Measurements from ENCODE around the gene NTN1. TPM values are rescaled to one million over a fixed set of nuclear protein-coding genes. Genes with fewer than 3 reads are reported as not detected.
A peak's percentile ranks its signal among the peaks of the same experiment; 100 is the strongest.
"Not testable (repeated sequence)": the region's sequence is repeated elsewhere in the genome, so short reads cannot be mapped to it uniquely, and the experiment has no call there.

NTN1 gene
- total RNA-seq, 2 donors from 2014 or later = 99.9 to 167 TPM

- DNase-seq (no peak), ATAC-seq (no peak)
- intact Hi-C loops (cut with DNase I) = no loop called here
Observed at GRCh38 chr17:9132291-9132690, 111.0 kb downstream of the NTN1 start.

DNA sequence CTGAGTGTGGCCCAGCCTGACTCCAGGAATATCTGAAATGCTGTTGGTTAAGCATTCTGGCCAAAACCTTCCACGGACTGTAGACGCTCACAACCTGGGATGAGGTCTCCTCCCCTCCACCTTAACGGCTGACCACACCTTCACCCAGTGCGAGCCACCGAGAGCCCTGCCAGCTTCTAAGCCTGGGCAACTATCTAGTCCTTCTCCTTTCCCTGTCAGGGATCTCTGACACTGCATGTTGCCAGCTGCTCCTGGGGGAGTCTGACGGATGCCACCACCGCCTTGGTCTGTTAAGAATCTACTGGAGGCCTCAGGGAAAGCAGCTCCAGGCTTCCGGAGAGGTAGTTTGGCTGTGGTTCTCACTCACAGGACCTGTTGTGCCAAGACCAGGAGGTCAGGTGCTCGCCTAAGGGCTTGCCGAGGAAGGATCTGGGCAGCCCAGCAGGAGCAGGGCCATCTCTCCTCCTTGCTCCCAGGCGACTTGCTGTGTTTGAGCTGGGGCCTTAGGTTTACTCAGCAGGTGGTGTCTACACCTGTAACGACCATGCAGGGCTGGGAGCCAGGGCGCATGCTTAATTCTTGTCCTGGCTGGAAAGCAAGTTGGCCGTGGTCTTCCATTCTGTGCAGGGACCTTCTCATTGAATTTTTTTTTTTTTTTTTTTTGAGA, 111.8 kb downstream of the NTN1 start:
- ATAC-seq (peak in 1 of 2 donors; percentile 56), DNase-seq (no peak)
- intact Hi-C loops (cut with DNase I) = no loop called here

GRCh38 chr17:9138161-9138717, 116.9 kb downstream of the NTN1 start:
- intact Hi-C loops (cut with DNase I) = loop anchor here in 1 of 2 donors (2.0 to 5.0 kb wide), 2 partner anchors 33 to 116 kb away; partner anchors contain the start of gene NTN1
- DNase-seq = peak; percentile 66
- ATAC-seq = peak; percentile 84 to 88

DNA sequence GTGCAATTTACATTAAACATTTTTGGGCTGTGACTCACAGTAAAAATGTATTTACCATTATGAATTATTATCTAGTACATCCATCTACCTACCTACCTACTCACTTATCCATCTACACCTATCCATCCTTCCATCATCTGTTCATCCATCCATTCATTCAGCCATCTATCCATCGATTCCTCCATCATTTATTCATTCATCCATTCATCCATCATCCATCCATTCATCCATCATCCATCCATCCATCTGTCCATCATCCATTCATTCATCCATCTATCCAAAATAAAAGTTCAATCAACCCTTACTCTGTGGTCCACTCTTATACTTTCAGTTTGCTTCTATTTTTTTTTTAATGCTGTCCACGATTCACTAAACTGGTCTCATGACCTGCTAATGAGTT, 118.4 kb downstream of the NTN1 start:
- ATAC-seq = no peak
- intact Hi-C loops (cut with DNase I) = loop anchor here in 1 of 2 donors (2.0 to 5.0 kb wide), 2 partner anchors 35 to 117 kb away; partner anchors contain the start of gene NTN1
- no peak for DNase-seq

GRCh38 chr17:9140550-9141424, 119.5 kb downstream of the NTN1 start:
- intact Hi-C loops (cut with DNase I) = no loop called here
- no peak for DNase-seq
- ATAC-seq = no peak

- no peak for DNase-seq
- intact Hi-C loops (cut with DNase I) = no loop called here
- no peak for ATAC-seq
Observed at GRCh38 chr17:9141425-9141753, 120.1 kb downstream of the NTN1 start.

DNA sequence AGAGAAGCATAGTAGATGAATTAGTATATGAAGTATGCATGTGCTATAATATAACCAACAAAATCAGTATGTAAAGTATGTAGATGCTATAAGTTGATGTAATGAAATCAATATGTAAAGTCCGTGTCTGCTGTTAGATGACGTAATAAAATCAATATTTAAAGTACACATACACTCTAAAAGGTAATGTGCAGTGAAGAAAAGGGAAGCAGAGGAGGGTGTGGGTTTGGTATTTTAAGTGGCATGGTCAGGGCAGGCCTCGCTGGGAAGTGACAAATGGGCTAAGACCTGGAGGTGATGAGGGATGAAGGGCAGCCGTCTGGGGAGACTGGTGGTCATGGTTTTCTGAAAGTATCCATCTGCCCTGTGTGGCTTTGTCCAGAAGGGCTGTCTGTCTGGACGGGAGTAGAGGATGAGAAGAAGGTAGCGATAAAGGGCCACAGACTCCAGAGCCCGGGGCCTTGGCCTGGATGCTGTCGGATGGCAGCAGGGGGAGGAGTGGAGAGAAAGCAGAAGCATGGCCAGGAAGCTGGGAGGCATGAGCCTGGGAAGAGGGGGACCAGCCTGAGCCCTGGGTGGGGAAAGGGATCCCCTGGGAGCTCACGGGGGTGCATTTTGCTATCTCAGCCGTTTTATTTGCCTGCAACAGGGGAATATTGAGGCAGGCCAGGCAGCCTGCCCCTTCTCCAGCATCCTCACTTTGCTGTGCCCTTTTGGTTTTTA, 121.6 kb downstream of the NTN1 start:
- DNase-seq (no peak), ATAC-seq (peak in 1 of 2 donors; percentile 29)
- intact Hi-C loops (cut with DNase I) = loop anchor here in 1 of 2 donors (2.0 kb wide), 1 partner anchor 32 kb away; no protein-coding TSS in a partner anchor

- ATAC-seq = no peak
- no peak for DNase-seq
- intact Hi-C loops (cut with DNase I) = no loop called here
Observed at GRCh38 chr17:9144502-9145249, 123.4 kb downstream of the NTN1 start.

DNA sequence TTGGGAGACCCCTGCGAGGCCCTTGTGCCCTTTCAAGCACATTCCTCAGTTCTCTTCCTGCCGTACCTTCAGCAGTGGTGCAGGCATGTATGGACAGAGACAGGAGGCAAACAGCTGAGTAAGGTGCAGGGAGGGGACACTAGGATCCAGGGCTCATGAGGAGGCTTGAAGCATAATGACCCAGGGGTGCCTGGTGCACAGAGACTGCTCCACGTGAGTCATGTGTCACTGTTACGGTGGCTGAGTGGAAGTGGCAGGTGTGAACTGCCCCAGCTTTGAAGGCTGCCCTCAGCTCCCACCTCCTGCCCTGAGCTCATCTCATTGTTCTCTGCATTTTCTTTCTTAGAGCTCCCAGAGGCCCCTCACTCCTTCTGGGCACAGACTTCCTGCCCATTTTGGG, 124.8 kb downstream of the NTN1 start:
- ATAC-seq (no peak), DNase-seq (no peak)
- intact Hi-C loops (cut with DNase I) = no loop called here

DNA sequence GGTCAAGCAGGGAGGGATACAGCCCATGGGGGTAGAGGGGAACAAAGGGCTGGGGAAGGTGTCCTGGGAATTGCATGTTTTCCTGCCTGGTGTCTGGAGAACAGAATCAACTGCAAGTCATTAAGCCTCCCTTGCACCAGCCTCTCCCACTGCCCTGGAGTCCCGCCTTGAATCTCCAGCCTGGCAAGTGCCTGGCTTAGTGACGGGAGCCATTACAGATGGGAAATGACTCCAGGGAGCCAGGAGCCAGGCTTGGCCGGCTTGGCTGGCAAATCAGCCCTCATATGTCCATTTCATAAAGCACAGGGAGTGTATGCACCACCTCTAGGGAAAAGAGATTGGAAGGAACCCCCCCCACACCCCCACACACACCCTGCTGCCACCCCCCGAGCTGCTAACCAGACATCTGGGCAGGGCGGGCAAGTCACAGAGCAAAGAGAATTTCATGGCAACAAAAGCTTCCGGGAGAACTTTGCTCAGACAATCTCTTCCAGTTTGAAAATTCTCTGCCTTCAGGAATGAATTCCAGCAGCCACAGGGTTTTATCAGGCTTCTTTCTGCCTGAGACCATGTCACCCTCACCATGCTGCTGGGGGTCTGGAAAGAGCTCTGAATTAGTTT, 127.7 kb downstream of the NTN1 start:
- ATAC-seq (no peak), DNase-seq (no peak)
- intact Hi-C loops (cut with DNase I) = no loop called here

- DNase-seq (no peak), ATAC-seq (peak; percentile 11 to 27)
- intact Hi-C loops (cut with DNase I) = no loop called here
Observed at GRCh38 chr17:9150446-9151090, 129.3 kb downstream of the NTN1 start.

GRCh38 chr17:9151091-9151490, 129.8 kb downstream of the NTN1 start:
- no peak for ATAC-seq
- DNase-seq = no peak
- intact Hi-C loops (cut with DNase I) = no loop called here

- intact Hi-C loops (cut with DNase I); ATAC-seq; DNase-seq: not testable (repeated sequence)
Observed at GRCh38 chr17:9151740-9152139, 130.4 kb downstream of the NTN1 start.

DNA sequence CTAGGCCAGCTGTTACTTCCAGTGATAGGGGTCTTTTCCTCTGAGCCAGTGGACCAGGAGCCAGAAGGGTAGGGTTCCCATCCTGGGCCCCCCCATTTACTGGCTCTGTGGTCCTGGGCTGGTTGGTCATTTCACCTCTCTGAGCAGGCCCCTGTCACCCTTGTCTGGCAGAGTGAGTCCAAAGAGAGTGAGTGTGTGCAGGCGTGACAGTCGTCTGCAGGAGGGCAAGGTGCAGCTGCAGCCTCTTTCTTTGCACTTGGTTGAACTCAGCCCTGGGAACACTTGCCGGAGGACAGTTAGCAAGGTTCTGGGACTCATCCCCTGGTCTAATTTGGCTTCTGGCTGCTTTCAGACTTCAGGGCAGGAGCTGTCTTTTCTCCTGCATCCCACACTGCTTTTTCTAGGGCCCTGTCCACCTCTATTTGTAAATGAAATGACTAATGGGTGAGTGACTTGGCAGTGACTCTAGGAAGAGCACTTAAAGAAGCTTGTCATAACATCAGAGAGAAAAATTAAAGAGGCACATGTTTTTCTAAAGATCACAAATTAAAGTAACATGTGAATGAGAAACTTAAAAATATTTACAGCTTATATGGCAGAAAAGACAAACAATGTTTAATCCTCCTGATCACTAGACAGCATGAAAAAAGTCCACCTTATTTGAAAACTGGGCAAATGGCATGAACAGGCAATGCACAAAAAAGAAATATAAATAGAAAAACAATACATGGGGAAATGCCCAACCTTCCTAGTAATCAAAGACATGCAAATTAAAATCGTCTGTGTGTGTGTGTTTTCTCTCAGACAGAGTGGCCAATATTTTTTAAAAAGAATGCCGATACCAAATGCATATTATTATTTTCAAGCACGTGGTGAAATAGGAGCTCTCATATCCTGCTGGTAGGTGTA, 137.5 kb downstream of the NTN1 start:
- intact Hi-C loops (cut with DNase I) = no loop called here
- no peak for DNase-seq
- peak in 1 of 2 donors; percentile 60 for ATAC-seq

DNA sequence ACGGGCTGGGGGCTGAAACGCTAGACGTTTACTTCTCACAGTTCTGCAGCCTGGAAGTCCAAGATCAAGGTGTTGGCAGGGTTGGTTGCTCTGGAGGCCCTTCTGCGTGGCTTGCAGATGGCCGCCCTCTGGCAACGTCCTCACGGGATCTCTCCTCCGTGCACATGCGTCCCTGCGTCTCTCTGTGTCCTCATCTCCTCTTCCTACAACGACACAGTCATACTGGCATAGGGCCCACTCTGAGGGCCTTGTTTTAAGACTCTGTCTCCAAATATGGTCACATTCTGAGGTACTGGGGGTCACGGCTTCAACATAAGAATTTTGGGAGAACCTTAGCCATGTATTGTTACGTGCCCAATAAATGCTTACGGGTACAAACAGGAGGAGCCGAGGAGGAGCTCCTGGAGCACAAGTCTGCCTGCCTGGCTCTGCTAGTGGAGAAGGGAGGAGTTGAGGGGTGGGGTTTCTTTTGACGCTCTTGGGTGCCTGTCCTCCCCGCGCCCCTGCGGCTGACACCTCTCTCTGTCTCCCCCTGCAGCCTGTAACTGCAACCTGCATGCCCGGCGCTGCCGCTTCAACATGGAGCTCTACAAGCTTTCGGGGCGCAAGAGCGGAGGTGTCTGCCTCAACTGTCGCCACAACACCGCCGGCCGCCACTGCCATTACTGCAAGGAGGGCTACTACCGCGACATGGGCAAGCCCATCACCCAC, 141.1 kb downstream of the NTN1 start:
- DNase-seq (no peak), ATAC-seq (peak in 1 of 2 donors; percentile 30)
- intact Hi-C loops (cut with DNase I) = no loop called here

- ATAC-seq = no peak
- intact Hi-C loops (cut with DNase I) = no loop called here
- DNase-seq = no peak
Observed at GRCh38 chr17:9166788-9167187, 145.5 kb downstream of the NTN1 start.

Measured in left cardiac atrium (tissue), 4 donors.